GM11168 (cell line): ENCODE measurements around the gene DPH2.

ENCODE experiments used
- in situ Hi-C: fragments of 300-500 bp; cut with MboI; formaldehyde crosslinking; loops from one replicate; pipeline ENCODE4 v1.12.0; 2022; ENCODE audit warnings: low sequenced_read_pairs; ENCODE audit not compliant: unreplicated experiment

DPH2 gene

GRCh38 chr1:43994794-43995790 lies 25.3 kb downstream of the DPH2 start:
- in situ Hi-C loops = loop anchor here (10.0 kb wide), 1 partner anchor 50 kb away; no protein-coding TSS in a partner anchor

GRCh38 chr1:43995984-43996732 lies 26.3 kb downstream of the DPH2 start:
- in situ Hi-C loops = loop anchor here (10.0 kb wide), 1 partner anchor 49 kb away; no protein-coding TSS in a partner anchor

- in situ Hi-C loops = loop anchor here (10.0 kb wide), 1 partner anchor 48 kb away; no protein-coding TSS in a partner anchor
Observed at GRCh38 chr1:43996733-43997115, 26.9 kb downstream of the DPH2 start.

GRCh38 chr1:43997295-43997999 lies 27.6 kb downstream of the DPH2 start:
- in situ Hi-C loops = loop anchor here (10.0 kb wide), 1 partner anchor 47 kb away; no protein-coding TSS in a partner anchor

GRCh38 chr1:43998000-43998378 lies 28.2 kb downstream of the DPH2 start:
- in situ Hi-C loops = loop anchor here (10.0 kb wide), 1 partner anchor 47 kb away; no protein-coding TSS in a partner anchor

- in situ Hi-C loops = loop anchor here (10.0 kb wide), 1 partner anchor 45 kb away; no protein-coding TSS in a partner anchor
Observed at GRCh38 chr1:43999455-43999854, 29.6 kb downstream of the DPH2 start.

GRCh38 chr1:44000122-44000665 lies 30.4 kb downstream of the DPH2 start:
- in situ Hi-C loops = no loop called here

- in situ Hi-C loops = no loop called here
Observed at GRCh38 chr1:44002165-44002564, 32.4 kb downstream of the DPH2 start.

GRCh38 chr1:44002606-44003157 lies 32.9 kb downstream of the DPH2 start:
- in situ Hi-C loops = no loop called here

- in situ Hi-C loops = no loop called here
Observed at GRCh38 chr1:44008259-44008658, 38.4 kb downstream of the DPH2 start.

- in situ Hi-C loops = no loop called here
Observed at GRCh38 chr1:44010935-44011471, 41.2 kb downstream of the DPH2 start.

GRCh38 chr1:44012404-44012803 lies 42.6 kb downstream of the DPH2 start:
- in situ Hi-C loops = no loop called here

GRCh38 chr1:44012941-44013609 lies 43.3 kb downstream of the DPH2 start:
- in situ Hi-C loops = no loop called here

GRCh38 chr1:44013949-44014348 lies 44.1 kb downstream of the DPH2 start:
- in situ Hi-C loops = no loop called here

- in situ Hi-C loops = no loop called here
Observed at GRCh38 chr1:44014365-44015104, 44.7 kb downstream of the DPH2 start.

GRCh38 chr1:44015206-44015605 lies 45.4 kb downstream of the DPH2 start:
- in situ Hi-C loops = no loop called here

GRCh38 chr1:44016041-44016889 lies 46.5 kb downstream of the DPH2 start:
- in situ Hi-C loops = no loop called here
